Astrocyte (in vitro differentiated cells and primary cell): Measurements from ENCODE around the gene ABHD18.
"Not testable (repeated sequence)": the region's sequence is repeated elsewhere in the genome, so short reads cannot be mapped to it uniquely, and the experiment has no call there.

Source experiments
- CTCF ChIP-seq: IDR thresholded peaks from 2 replicates; pipeline ENCODE4 v1.5.1; 2011; ENCODE audit warnings: low read depth, mild to moderate bottlenecking, inconsistent platforms, low read length, moderate library complexity; ENCODE audit not compliant: insufficient read depth
- EZH2 ChIP-seq: IDR thresholded peaks from 2 replicates; pipeline ENCODE4 v1.6.1; 2012; ENCODE audit warnings: mild to moderate bottlenecking, low read length, inconsistent platforms; ENCODE audit not compliant: insufficient read depth

DNA sequence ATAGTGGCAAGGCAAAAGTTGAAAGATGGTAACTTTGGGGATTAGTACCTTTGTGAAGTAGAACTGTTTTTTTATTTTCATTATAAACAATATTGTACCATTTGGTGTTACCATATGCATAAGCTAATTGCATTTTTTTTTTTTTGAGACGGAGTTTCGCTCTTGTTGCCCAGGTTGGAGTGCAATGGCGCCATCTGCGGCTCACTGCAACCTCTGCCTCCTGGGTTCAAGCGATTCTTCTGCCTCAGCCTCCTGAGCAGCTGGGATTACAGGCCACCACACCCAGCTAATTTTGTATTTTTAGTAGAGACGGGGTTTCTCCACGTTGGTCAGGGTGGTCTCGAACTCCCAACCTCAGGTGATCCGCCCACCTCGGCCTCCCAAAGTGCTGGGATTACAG lies 86.0 kb downstream of the ABHD18 start:
- TF ChIP-seq CTCF, EZH2: not testable (repeated sequence)
